ENCODE results near the gene RCBTB2. TPM values are rescaled to one million over a fixed set of nuclear protein-coding genes. Genes with fewer than 3 reads are reported as not detected.

Gene RCBTB2
- total and polyA plus RNA-seq, 9 of the 15 experiments (the other 6 are each of a cell fraction or from before 2014, with no cell fraction given), result 0.91 to 3.3 (median 1.5) TPM

- Histone ChIP-seq H3K9me1 (ENCODE audit: control insufficient read depth, insufficient read depth, low read length) (no peaks in the 10 kb centered on the region), H3K27ac (ENCODE audit: extremely low read depth, low read depth, low read length) (no peak overlapping the region), H3K9ac (ENCODE audit: insufficient read depth in 1 of 2, low read depth in 2 of 2, low read length in 2 of 2) (no peak overlapping the region), H3K4me3 (no peak overlapping the region), H3K4me1 (replicated peaks in 1 of 2; ENCODE audit: control insufficient read depth in 2 of 2, insufficient read depth in 2 of 2, low read length in 2 of 2) (no peaks in the 10 kb centered on the region; a peak in 1 of 5 replicates), H3K36me3 (ENCODE audit: control insufficient read depth, insufficient read depth, low read length) (no peaks in the 10 kb centered on the region), H3K9me3 (replicated peaks; ENCODE audit: control insufficient read depth, insufficient read depth, low read depth, low read length) (no peaks in the 10 kb centered on the region), H3K4me2 (ENCODE audit: insufficient read depth, low read length) (no peak overlapping the region), H2AFZ (ENCODE audit: low read depth, low read length) (peak overlapping the region; percentile 22; the same call in 1 of the 2 replicates), H4K20me1 (replicated peaks; ENCODE audit: control insufficient read depth, insufficient read depth, low read length) (no peaks in the 10 kb centered on the region), H3K79me2 (ENCODE audit: control insufficient read depth, insufficient read depth, low read length) (no peaks in the 10 kb centered on the region), H3K27me3 (ENCODE audit: control insufficient read depth in 2 of 2, insufficient read depth in 2 of 2, low read length in 2 of 2) (no peaks in the 10 kb centered on the region)
- ATAC-seq (no peak), DNase-seq (ENCODE audit: extremely low read depth in 1 of 4, low spot score in 3 of 4) (no peak), FAIRE-seq (no peak)
- ChIA-PET POLR2A (no interaction called here), CTCF (ENCODE audit: low intra/inter-chr PET ratio) (no interaction called here)
- no TSS peak for BruUV-seq (replicated peaks)
- intact Hi-C loops (cut with micrococcal nuclease) (no loop called here), in situ Hi-C loops (cut with MboI) (loop anchor here (10.0 kb wide), 1 partner anchor 449 kb away; no protein-coding TSS in a partner anchor)
- WGBS (ENCODE audit: insufficient coverage, low coverage, missing lambda C conversion rate), result 30% methylated on average over 4 of the region's 7 CpGs
- TF ChIP-seq MNT (conservative IDR thresholded peaks at IDR 0.05), result no peak
- no peak for TF ChIP-seq ETS2 (tag; IDR thresholded peaks at IDR 0.05; ENCODE audit: borderline replicate concordance, poor library complexity, severe bottlenecking)
- no peak for TF ChIP-seq TCF3 (CRISPR knock-in tag; IDR thresholded peaks at IDR 0.05)
- TF ChIP-seq SNAPC5 (CRISPR knock-in tag; IDR thresholded peaks at IDR 0.05), result no peak
- no peak for TF ChIP-seq SOX6 (IDR thresholded peaks at IDR 0.05)
- no peak for TF ChIP-seq NEUROD1 (IDR thresholded peaks at IDR 0.05; ENCODE audit: borderline replicate concordance, low read depth, low read length, partially characterized antibody)
- TF ChIP-seq ZNF696 (CRISPR knock-in tag; conservative IDR thresholded peaks at IDR 0.05), result no peak
- no peak for TF ChIP-seq SRSF9 (IDR thresholded peaks at IDR 0.05; ENCODE audit: borderline replicate concordance, low read depth, low read length)
- TF ChIP-seq E2F8 (IDR thresholded peaks at IDR 0.05; ENCODE audit: low read depth, partially characterized antibody), result no peak
- TF ChIP-seq MED1 (CRISPR knock-in tag; IDR thresholded peaks at IDR 0.05; ENCODE audit: borderline replicate concordance), result no peak
- no peak for TF ChIP-seq FOXJ3 (CRISPR knock-in tag; IDR thresholded peaks at IDR 0.05)
- no peak for TF ChIP-seq STAT5A (IDR thresholded peaks at IDR 0.05; ENCODE audit: borderline replicate concordance, low read length)
- TF ChIP-seq ELF2 (CRISPR knock-in tag; IDR thresholded peaks at IDR 0.05), result no peak
- TF ChIP-seq CREB3L1 (IDR thresholded peaks at IDR 0.05; ENCODE audit: borderline replicate concordance, low read depth), result no peak
- TF ChIP-seq MTF1 (CRISPR knock-in tag; IDR thresholded peaks at IDR 0.05; ENCODE audit: borderline replicate concordance), result no peak
- no peak for TF ChIP-seq CEBPB (tag; IDR thresholded peaks at IDR 0.05)
These were observed 40.5 kb upstream of the RCBTB2 start for GRCh38 chr13:48573213-48574007.
